ENCODE data around the gene CRYZ. TPM values are rescaled to one million over a fixed set of nuclear protein-coding genes. Genes with fewer than 3 reads are reported as not detected.

CRYZ gene
- polyA plus RNA-seq, 1 donor (not counting 4 experiments of a cell fraction or from before 2014, with no cell fraction given), result 213 TPM

DNA sequence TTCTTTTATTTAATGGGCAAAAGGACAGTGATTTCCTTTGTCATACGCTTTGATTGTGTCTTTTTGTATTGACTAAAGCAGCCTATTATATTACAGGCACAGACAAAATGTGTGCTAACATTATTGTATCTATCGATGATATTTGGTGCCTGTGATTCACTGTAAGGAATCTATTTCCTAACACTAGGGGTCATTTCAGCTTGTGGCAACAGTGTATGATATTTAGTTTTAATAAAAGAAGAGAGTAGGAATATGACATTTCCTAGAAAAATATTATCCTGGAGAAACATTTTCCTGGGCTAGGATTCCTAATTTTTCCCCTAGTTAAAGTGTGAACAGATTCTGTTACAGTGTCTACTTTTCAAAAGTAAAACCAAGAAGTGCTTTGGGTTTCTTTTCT, 42.9 kb upstream of the CRYZ start:
- Histone ChIP-seq H3K79me2 (ENCODE audit: control insufficient read depth, insufficient read depth, low read length) (no peaks in the 10 kb centered on the region), H4K20me1 (ENCODE audit: control insufficient read depth, extremely low read depth, insufficient read depth, low read length) (no peaks in the 10 kb centered on the region), H3K4me1 (ENCODE audit: control insufficient read depth, extremely low read depth, insufficient read depth, low read length) (no peaks in the 10 kb centered on the region), H3K9ac (ENCODE audit: control insufficient read depth, extremely low read depth, insufficient read depth, low read length) (no peak overlapping the region), H3K4me2 (ENCODE audit: control insufficient read depth, extremely low read depth, insufficient read depth, low read depth, low read length) (no peak overlapping the region), H3K27ac (ENCODE audit: control insufficient read depth, insufficient read depth, low read length) (no peak overlapping the region), H2AFZ (ENCODE audit: control insufficient read depth, low read length) (no peak overlapping the region), H3K27me3 (ENCODE audit: control insufficient read depth, extremely low read depth, insufficient read depth, low read length) (no peaks in the 10 kb centered on the region), H3K9me3 (ENCODE audit: control insufficient read depth, low read depth, low read length) (no peaks in the 10 kb centered on the region), H3K4me3 (ENCODE audit: control insufficient read depth in 2 of 3, extremely low read depth in 1 of 3, insufficient read depth in 2 of 3, low read depth in 1 of 3, low read length in 3 of 3) (no peak overlapping the region), H3K9me1 (ENCODE audit: control insufficient read depth, extremely low read depth, insufficient read depth, low read length) (no peaks in the 10 kb centered on the region), H3K36me3 (ENCODE audit: control insufficient read depth in 2 of 2, extremely low read depth in 1 of 2, insufficient read depth in 2 of 2, low read length in 2 of 2) (no peaks in the 10 kb centered on the region)
- TF ChIP-seq, protein P1, sequence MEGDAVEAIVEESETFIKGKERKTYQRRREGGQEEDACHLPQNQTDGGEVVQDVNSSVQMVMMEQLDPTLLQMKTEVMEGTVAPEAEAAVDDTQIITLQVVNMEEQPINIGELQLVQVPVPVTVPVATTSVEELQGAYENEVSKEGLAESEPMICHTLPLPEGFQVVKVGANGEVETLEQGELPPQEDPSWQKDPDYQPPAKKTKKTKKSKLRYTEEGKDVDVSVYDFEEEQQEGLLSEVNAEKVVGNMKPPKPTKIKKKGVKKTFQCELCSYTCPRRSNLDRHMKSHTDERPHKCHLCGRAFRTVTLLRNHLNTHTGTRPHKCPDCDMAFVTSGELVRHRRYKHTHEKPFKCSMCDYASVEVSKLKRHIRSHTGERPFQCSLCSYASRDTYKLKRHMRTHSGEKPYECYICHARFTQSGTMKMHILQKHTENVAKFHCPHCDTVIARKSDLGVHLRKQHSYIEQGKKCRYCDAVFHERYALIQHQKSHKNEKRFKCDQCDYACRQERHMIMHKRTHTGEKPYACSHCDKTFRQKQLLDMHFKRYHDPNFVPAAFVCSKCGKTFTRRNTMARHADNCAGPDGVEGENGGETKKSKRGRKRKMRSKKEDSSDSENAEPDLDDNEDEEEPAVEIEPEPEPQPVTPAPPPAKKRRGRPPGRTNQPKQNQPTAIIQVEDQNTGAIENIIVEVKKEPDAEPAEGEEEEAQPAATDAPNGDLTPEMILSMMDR (optimal IDR thresholded peaks at IDR 0.05 in 1 of 3, IDR thresholded peaks at IDR 0.05 in 1 of 3, conservative IDR thresholded peaks at IDR 0.05 in 1 of 3; ENCODE audit: extremely low read depth in 1 of 3, insufficient read depth in 2 of 3, low read length in 3 of 3), result no peak
- TF ChIP-seq EZH2 (IDR thresholded peaks at IDR 0.05; ENCODE audit: low read length), result no peak
- FAIRE-seq, result no peak
- dilution Hi-C loops (cut with MboI; ENCODE audit: extremely low pct_ligation_motif_present, low sequenced_read_pairs), result loop anchor here (25.0 kb wide), 1 partner anchor 412 kb away; no protein-coding TSS in a partner anchor
- DNase-seq (ENCODE audit: low read depth, low spot score), result no peak

DNA sequence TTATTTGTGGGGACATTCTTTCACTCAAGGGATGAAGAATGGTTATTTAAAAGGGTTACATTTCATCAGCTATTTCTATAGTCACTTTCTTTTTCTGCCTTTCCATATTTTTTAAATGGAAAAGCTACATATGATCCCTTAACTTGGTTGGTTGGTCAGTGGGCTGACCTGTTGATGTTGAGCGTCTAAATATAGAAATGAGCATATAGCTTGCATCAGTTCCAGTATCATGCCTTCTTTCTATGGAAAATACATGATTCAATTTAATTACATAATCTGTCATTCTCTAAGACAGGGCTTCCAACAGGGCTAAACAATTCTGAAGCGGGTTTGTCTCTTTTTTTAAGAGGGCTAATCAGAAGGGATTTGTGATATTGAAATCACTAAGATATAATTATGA, 40.7 kb upstream of the CRYZ start:
- no peaks in the 10 kb centered on the region for H3K27me3 ChIP-seq (ENCODE audit: control insufficient read depth, extremely low read depth, insufficient read depth, low read length)
- H3K4me2 ChIP-seq (ENCODE audit: control insufficient read depth, extremely low read depth, insufficient read depth, low read depth, low read length), result no peak overlapping the region
- H3K9ac ChIP-seq (ENCODE audit: control insufficient read depth, extremely low read depth, insufficient read depth, low read length), result no peak overlapping the region
- FAIRE-seq (no peak), DNase-seq (ENCODE audit: low read depth, low spot score) (no peak)
- H3K9me3 ChIP-seq (ENCODE audit: control insufficient read depth, low read depth, low read length), result no peaks in the 10 kb centered on the region
- no peak for TF ChIP-seq EZH2 (IDR thresholded peaks at IDR 0.05; ENCODE audit: low read length)
- TF ChIP-seq, protein P1 (optimal IDR thresholded peaks at IDR 0.05 in 1 of 3, IDR thresholded peaks at IDR 0.05 in 1 of 3, conservative IDR thresholded peaks at IDR 0.05 in 1 of 3; ENCODE audit: extremely low read depth in 1 of 3, insufficient read depth in 2 of 3, low read length in 3 of 3), result no peak
- H3K9me1 ChIP-seq (ENCODE audit: control insufficient read depth, extremely low read depth, insufficient read depth, low read length), result no peaks in the 10 kb centered on the region
- dilution Hi-C loops (cut with MboI; ENCODE audit: extremely low pct_ligation_motif_present, low sequenced_read_pairs), result no loop called here
- H3K27ac ChIP-seq (ENCODE audit: control insufficient read depth, insufficient read depth, low read length), result no peak overlapping the region
- H3K4me1 ChIP-seq (ENCODE audit: control insufficient read depth, extremely low read depth, insufficient read depth, low read length), result no peaks in the 10 kb centered on the region
- H4K20me1 ChIP-seq (ENCODE audit: control insufficient read depth, extremely low read depth, insufficient read depth, low read length), result no peaks in the 10 kb centered on the region
- no peaks in the 10 kb centered on the region for H3K79me2 ChIP-seq (ENCODE audit: control insufficient read depth, insufficient read depth, low read length)
- no peaks in the 10 kb centered on the region for H3K36me3 ChIP-seq (ENCODE audit: control insufficient read depth in 2 of 2, extremely low read depth in 1 of 2, insufficient read depth in 2 of 2, low read length in 2 of 2)
- no peak overlapping the region for H3K4me3 ChIP-seq (ENCODE audit: control insufficient read depth in 2 of 3, extremely low read depth in 1 of 3, insufficient read depth in 2 of 3, low read depth in 1 of 3, low read length in 3 of 3)
- H2AFZ ChIP-seq (ENCODE audit: control insufficient read depth, low read length), result no peak overlapping the region

Data from keratinocyte (primary cell).